ENCODE measurements around the gene ANO4.
"Not testable (repeated sequence)": the region's sequence is repeated elsewhere in the genome, so short reads cannot be mapped to it uniquely, and the experiment has no call there.

Gene ANO4

DNA sequence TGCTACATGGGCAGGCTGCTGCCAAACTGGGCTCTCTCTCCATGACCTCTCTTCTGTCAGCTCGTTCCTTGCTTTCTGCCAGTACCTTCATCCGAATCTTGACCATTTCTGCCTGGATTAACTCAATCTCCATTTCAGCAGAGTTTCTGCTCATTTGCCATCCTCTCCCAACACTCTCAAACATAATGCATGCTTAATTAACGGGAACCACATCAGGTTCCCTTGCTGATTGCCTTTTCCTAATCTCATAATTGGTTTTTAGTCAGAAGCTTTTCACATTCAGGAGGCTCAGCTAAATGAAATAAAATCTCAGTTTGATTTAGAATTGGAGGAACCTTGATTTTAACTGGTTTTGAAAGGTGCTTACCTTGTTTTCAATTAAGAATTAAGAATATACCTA lies 288.1 kb downstream of the ANO4 start:
- Histone ChIP-seq H3K9me3 (ENCODE audit: control insufficient read depth, insufficient read depth, low read length) (no peaks in the 10 kb centered on the region), H3K9ac (ENCODE audit: low read depth, low read length) (no peak overlapping the region), H3K4me1 (ENCODE audit: insufficient read depth, low read length) (peaks cover 6% of the 10 kb centered on the region), H3K36me3 (ENCODE audit: insufficient read depth, low read length) (no peaks in the 10 kb centered on the region)

DNA sequence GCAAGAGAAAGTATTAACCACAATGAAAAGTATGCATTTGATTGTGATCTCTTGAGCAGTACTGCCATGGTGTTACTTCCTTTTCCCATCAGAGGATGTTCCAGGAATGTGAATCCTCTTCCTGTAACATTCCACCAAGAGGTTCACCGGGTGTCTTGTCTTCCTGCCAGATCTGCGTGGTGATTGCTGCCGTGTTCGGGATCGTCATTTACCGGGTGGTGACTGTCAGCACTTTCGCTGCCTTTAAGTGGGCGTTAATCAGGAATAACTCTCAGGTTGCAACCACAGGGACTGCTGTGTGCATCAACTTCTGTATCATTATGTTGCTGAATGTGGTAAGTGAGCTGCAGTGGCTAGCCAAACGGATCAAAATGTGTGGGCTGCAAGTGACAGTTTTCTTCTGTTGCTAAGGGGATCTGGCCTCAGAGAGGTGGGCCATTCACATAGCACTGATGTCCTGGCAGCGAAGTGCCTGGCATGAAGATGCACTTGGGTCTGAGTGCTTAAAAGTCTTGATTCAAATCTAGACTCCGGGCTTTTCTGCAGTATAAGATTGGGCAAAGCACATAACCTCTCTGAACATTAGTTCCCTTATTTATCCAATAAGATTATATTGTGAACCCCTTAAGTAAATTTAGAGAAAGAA lies 292.0 kb downstream of the ANO4 start:
- Histone ChIP-seq H3K9ac (ENCODE audit: low read depth, low read length) (no peak overlapping the region), H3K4me1 (ENCODE audit: insufficient read depth, low read length) (peaks cover 13% of the 10 kb centered on the region; the same call in 1 of the 2 replicates), H3K9me3 (ENCODE audit: control insufficient read depth, insufficient read depth, low read length) (no peaks in the 10 kb centered on the region), H3K36me3 (ENCODE audit: insufficient read depth, low read length) (no peaks in the 10 kb centered on the region)

- no peaks in the 10 kb centered on the region for H3K9me3 ChIP-seq (ENCODE audit: control insufficient read depth, insufficient read depth, low read length)
- H3K4me1 ChIP-seq (ENCODE audit: insufficient read depth, low read length) = peaks cover 13% of the 10 kb centered on the region; the same call in 1 of the 2 replicates
- H3K36me3 ChIP-seq (ENCODE audit: insufficient read depth, low read length) = no peaks in the 10 kb centered on the region
- no peak overlapping the region for H3K9ac ChIP-seq (ENCODE audit: low read depth, low read length)
Observed at GRCh38 chr12:101087920-101088319, 293.3 kb downstream of the ANO4 start.

DNA sequence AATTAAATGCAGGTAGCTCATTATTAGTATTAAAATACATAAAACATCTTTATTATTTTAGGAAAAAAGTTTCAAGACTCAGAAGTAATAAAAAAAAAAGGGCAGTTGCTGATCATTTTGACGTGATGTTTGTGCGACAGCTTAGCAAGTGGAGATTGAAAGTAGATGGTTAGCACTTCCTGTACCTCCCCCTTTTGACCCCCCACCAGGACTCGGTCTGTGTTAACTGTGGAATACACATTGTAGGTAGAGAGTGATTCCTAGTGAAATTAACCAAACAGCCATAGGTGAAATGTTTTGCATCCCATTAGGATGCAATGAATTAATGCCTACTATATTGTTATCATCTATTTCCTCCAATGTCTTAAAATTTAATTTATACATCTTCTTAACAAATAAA lies 294.7 kb downstream of the ANO4 start:
- Histone ChIP-seq H3K36me3 (ENCODE audit: insufficient read depth, low read length) (no peaks in the 10 kb centered on the region), H3K9ac (ENCODE audit: low read depth, low read length) (no peak overlapping the region), H3K9me3 (ENCODE audit: control insufficient read depth, insufficient read depth, low read length) (no peaks in the 10 kb centered on the region), H3K4me1 (ENCODE audit: insufficient read depth, low read length) (peaks cover 13% of the 10 kb centered on the region; the same call in 1 of the 2 replicates)

GRCh38 chr12:101090222-101090621 lies 295.6 kb downstream of the ANO4 start:
- peaks cover 13% of the 10 kb centered on the region; the same call in 1 of the 2 replicates for H3K4me1 ChIP-seq (ENCODE audit: insufficient read depth, low read length)
- H3K9ac ChIP-seq (ENCODE audit: low read depth, low read length); H3K9me3 ChIP-seq (ENCODE audit: control insufficient read depth, insufficient read depth, low read length); H3K36me3 ChIP-seq (ENCODE audit: insufficient read depth, low read length): not testable (repeated sequence)

DNA sequence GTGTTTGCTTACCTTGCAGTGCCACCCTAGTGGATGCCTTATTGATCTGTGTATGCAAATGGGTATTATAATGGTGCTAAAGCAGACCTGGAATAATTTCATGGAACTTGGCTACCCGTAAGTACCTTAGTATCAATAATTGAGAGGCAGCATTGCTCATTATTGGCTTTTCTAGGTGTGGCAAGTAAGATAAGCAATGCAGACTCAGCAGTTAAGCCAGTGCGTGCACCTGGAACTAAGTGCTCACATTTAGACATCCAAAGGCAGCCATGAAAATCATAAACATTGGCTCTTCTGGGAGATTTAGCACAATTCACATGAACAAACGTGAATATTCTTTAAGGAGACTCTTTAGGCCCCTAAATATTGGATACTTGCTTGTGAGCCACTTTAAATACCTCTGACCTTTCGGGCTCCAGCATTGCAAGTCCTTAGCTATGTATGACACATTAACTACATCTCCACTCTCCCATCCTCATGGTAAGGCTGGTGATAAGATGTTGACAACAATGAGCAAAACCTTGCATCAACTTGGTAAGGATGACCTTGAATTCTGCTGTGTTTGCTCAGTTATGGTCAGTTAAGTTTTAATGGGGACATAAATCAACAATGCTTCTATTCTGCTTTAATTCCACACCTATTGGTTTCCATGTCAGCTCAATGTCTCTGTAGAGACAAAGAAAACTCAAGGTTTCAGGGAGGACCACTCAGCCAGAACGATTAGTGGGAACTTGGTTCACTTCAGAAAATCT lies 303.4 kb downstream of the ANO4 start:
- Histone ChIP-seq H3K9ac (ENCODE audit: low read depth, low read length) (no peak overlapping the region), H3K36me3 (ENCODE audit: insufficient read depth, low read length) (no peaks in the 10 kb centered on the region), H3K4me1 (ENCODE audit: insufficient read depth, low read length) (no peaks in the 10 kb centered on the region), H3K9me3 (ENCODE audit: control insufficient read depth, insufficient read depth, low read length) (no peaks in the 10 kb centered on the region)

- Histone ChIP-seq H3K9me3 (ENCODE audit: control insufficient read depth, insufficient read depth, low read length) (no peaks in the 10 kb centered on the region), H3K9ac (ENCODE audit: low read depth, low read length) (no peak overlapping the region), H3K4me1 (ENCODE audit: insufficient read depth, low read length) (no peaks in the 10 kb centered on the region), H3K36me3 (ENCODE audit: insufficient read depth, low read length) (no peaks in the 10 kb centered on the region)
Observed at GRCh38 chr12:101107032-101107763, 312.6 kb downstream of the ANO4 start.

DNA sequence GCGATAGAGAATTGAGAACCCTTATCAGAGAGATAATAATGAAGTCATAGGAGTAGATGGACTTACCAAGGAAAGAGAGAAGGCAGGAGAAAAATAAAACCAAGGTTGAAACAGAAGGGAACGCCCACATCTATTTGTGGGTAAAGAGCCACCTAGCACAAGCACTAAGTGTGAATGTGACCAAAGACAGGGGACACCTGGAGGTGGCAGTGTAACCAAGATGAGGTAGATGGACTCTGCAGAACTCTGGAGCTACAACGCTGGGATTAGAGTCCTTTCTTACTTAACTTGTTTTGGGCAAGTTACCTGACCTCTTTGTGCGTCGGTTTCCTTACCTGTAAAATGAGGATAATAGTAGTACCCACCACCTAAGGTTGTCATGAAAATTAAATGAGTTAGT lies 313.6 kb downstream of the ANO4 start:
- no peaks in the 10 kb centered on the region for H3K4me1 ChIP-seq (ENCODE audit: insufficient read depth, low read length)

GRCh38 chr12:101110866-101111265 lies 316.3 kb downstream of the ANO4 start:
- Histone ChIP-seq H3K4me1 (ENCODE audit: insufficient read depth, low read length) (no peaks in the 10 kb centered on the region), H3K9me3 (ENCODE audit: control insufficient read depth, insufficient read depth, low read length) (no peaks in the 10 kb centered on the region), H3K36me3 (ENCODE audit: insufficient read depth, low read length) (no peaks in the 10 kb centered on the region), H3K9ac (ENCODE audit: low read depth, low read length) (no peak overlapping the region)

More for the DNA sequence above, 313.6 kb downstream of the ANO4 start:
- no peak overlapping the region for H3K9ac ChIP-seq (ENCODE audit: low read depth, low read length)
- no peaks in the 10 kb centered on the region for H3K36me3 ChIP-seq (ENCODE audit: insufficient read depth, low read length)
- no peaks in the 10 kb centered on the region for H3K9me3 ChIP-seq (ENCODE audit: control insufficient read depth, insufficient read depth, low read length)

GRCh38 chr12:101111441-101111840 lies 316.9 kb downstream of the ANO4 start:
- no peaks in the 10 kb centered on the region for H3K4me1 ChIP-seq (ENCODE audit: insufficient read depth, low read length)
- H3K36me3 ChIP-seq (ENCODE audit: insufficient read depth, low read length) = no peaks in the 10 kb centered on the region
- no peak overlapping the region for H3K9ac ChIP-seq (ENCODE audit: low read depth, low read length)
- H3K9me3 ChIP-seq (ENCODE audit: control insufficient read depth, insufficient read depth, low read length) = no peaks in the 10 kb centered on the region

DNA sequence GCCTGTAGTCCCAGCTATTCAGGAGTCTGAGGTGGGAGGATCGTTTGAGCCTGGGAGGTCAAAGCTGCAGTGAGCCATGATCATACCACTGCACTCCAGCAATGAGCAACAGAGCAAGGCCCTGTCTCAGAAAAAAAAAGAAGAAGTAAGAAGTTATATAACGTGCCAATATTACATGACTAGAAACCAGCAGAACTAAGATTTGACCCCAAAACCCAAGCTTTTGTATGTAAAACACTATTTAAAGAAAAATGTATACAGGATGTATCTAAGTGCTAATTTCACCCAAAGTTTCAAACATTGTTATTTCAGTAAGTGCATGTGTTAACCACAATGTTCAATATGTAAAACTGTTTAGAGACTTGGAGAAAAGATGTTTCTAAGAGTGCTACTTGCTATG lies 320.8 kb downstream of the ANO4 start:
- H3K9ac ChIP-seq (ENCODE audit: low read depth, low read length) = no peak overlapping the region
- H3K9me3 ChIP-seq (ENCODE audit: control insufficient read depth, insufficient read depth, low read length) = no peaks in the 10 kb centered on the region
- no peaks in the 10 kb centered on the region for H3K4me1 ChIP-seq (ENCODE audit: insufficient read depth, low read length)
- no peaks in the 10 kb centered on the region for H3K36me3 ChIP-seq (ENCODE audit: insufficient read depth, low read length)

GRCh38 chr12:101116911-101117310 lies 322.3 kb downstream of the ANO4 start:
- no peak overlapping the region for H3K9ac ChIP-seq (ENCODE audit: low read depth, low read length)
- H3K9me3 ChIP-seq (ENCODE audit: control insufficient read depth, insufficient read depth, low read length) = no peaks in the 10 kb centered on the region; the same call in 1 of the 2 replicates
- no peaks in the 10 kb centered on the region for H3K36me3 ChIP-seq (ENCODE audit: insufficient read depth, low read length)
- no peaks in the 10 kb centered on the region for H3K4me1 ChIP-seq (ENCODE audit: insufficient read depth, low read length)

DNA sequence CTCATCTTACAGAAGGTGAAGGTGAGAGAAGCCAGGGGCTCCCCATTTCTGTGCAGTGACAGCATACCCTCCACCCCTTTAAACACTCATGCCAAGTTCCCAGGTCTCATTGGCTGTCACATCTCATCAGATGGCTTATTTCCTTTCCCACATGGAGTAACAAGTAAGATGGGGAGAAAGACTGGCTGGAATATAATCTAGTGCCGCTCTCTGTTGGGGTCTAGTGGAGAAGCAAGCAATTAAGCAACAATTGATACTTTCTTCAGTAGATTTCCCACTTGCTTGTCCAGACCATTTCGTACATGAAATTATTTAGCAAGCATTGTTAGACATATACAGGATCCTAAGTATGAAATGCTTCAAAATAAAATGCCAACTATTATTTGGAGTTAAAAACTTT lies 323.3 kb downstream of the ANO4 start:
- Histone ChIP-seq H3K9me3 (ENCODE audit: control insufficient read depth, insufficient read depth, low read length) (no peaks in the 10 kb centered on the region; the same call in 1 of the 2 replicates), H3K36me3 (ENCODE audit: insufficient read depth, low read length) (no peaks in the 10 kb centered on the region), H3K4me1 (ENCODE audit: insufficient read depth, low read length) (no peaks in the 10 kb centered on the region), H3K9ac (ENCODE audit: low read depth, low read length) (no peak overlapping the region)

DNA sequence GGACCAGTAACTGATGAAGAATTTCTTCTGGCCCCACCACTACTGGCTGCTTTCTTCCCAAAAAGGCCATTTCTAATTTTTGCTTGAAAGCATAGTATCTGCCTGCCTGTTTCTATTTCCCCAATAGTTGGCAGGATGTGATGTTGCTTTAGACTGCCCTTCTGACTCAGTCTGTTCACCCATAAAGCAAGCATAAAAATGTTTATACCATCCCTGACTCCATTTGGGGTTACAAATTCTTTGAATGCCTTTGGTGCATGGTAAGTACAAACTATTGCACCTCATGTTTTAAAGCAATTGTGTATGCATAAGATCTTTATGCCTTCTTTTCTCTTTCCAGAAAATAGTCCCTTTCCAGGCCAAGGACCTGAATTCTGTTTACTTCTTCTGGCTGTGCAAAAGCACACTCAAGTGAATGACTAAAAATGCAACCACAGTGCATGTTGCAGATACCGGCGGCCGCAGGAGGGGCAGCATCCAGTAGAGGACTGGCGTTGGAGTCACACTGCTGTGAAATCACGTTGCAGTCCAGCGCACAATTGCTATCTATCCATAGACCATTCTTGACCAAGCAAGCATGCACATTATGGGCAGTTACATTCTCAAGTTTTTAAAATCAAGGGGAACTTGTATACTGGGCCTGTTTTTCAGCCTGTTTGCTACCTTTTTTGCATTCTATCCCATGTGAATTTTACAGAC lies 333.1 kb downstream of the ANO4 start:
- Histone ChIP-seq H3K9me3 (ENCODE audit: control insufficient read depth, insufficient read depth, low read length) (no peaks in the 10 kb centered on the region), H3K9ac (ENCODE audit: low read depth, low read length) (no peak overlapping the region), H3K36me3 (ENCODE audit: insufficient read depth, low read length) (no peaks in the 10 kb centered on the region), H3K4me1 (ENCODE audit: insufficient read depth, low read length) (no peaks in the 10 kb centered on the region)

Measured in ES-I3 (cell line).